Measurements from ENCODE around the gene KCNIP2.

DNA sequence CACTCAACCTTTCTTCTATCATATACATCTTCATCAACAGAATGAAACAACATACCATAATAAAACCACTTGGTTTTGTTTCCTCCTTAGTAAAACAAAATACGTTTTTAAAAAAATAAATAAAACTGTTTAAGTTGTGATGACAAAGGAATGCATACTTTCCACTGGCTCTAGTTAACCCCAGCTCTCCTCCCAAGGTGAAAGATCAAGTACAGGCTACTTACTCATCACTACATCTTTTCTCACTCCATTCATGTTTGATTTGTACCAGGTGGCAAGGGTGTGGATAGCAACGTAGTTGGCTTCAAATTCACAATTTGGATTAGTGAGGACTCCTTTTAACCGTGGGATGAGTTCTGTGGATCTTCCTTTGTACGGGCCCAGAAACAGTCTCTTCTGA lies 40.1 kb downstream of the KCNIP2 start:
- TF ChIP-seq EZH2phosphoT487 (IDR thresholded peaks at IDR 0.05; ENCODE audit: borderline replicate concordance, low read depth) (no peak), POLR2AphosphoS5 (IDR thresholded peaks at IDR 0.05; ENCODE audit: low read depth, low read length) (no peak), NRF1 (IDR thresholded peaks at IDR 0.05; ENCODE audit: low read depth, low read length) (no peak), RAD21 (IDR thresholded peaks at IDR 0.05; ENCODE audit: low read length) (no peak), RFX5 (IDR thresholded peaks at IDR 0.05; ENCODE audit: low read length) (no peak), SMC3 (IDR thresholded peaks at IDR 0.05; ENCODE audit: low read depth, low read length) (no peak), GABPA (IDR thresholded peaks at IDR 0.05; ENCODE audit: low read depth) (no peak)
- TF ChIP-seq, protein P1, sequence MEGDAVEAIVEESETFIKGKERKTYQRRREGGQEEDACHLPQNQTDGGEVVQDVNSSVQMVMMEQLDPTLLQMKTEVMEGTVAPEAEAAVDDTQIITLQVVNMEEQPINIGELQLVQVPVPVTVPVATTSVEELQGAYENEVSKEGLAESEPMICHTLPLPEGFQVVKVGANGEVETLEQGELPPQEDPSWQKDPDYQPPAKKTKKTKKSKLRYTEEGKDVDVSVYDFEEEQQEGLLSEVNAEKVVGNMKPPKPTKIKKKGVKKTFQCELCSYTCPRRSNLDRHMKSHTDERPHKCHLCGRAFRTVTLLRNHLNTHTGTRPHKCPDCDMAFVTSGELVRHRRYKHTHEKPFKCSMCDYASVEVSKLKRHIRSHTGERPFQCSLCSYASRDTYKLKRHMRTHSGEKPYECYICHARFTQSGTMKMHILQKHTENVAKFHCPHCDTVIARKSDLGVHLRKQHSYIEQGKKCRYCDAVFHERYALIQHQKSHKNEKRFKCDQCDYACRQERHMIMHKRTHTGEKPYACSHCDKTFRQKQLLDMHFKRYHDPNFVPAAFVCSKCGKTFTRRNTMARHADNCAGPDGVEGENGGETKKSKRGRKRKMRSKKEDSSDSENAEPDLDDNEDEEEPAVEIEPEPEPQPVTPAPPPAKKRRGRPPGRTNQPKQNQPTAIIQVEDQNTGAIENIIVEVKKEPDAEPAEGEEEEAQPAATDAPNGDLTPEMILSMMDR (IDR thresholded peaks at IDR 0.05), result no peak
- TF ChIP-seq, protein P2, sequence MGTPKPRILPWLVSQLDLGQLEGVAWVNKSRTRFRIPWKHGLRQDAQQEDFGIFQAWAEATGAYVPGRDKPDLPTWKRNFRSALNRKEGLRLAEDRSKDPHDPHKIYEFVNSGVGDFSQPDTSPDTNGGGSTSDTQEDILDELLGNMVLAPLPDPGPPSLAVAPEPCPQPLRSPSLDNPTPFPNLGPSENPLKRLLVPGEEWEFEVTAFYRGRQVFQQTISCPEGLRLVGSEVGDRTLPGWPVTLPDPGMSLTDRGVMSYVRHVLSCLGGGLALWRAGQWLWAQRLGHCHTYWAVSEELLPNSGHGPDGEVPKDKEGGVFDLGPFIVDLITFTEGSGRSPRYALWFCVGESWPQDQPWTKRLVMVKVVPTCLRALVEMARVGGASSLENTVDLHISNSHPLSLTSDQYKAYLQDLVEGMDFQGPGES (IDR thresholded peaks at IDR 0.05; ENCODE audit: low read depth, low read length), result no peak
- TF ChIP-seq, protein P3, sequence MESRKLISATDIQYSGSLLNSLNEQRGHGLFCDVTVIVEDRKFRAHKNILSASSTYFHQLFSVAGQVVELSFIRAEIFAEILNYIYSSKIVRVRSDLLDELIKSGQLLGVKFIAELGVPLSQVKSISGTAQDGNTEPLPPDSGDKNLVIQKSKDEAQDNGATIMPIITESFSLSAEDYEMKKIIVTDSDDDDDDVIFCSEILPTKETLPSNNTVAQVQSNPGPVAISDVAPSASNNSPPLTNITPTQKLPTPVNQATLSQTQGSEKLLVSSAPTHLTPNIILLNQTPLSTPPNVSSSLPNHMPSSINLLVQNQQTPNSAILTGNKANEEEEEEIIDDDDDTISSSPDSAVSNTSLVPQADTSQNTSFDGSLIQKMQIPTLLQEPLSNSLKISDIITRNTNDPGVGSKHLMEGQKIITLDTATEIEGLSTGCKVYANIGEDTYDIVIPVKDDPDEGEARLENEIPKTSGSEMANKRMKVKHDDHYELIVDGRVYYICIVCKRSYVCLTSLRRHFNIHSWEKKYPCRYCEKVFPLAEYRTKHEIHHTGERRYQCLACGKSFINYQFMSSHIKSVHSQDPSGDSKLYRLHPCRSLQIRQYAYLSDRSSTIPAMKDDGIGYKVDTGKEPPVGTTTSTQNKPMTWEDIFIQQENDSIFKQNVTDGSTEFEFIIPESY (IDR thresholded peaks at IDR 0.05; ENCODE audit: borderline replicate concordance, low read depth), result no peak
